GM23338 (cell line): ENCODE measurements around the gene TMEM150A. TPM values are rescaled to one million over a fixed set of nuclear protein-coding genes. Genes with fewer than 3 reads are reported as not detected.

Experiments used
- ATAC-seq: fragments of 200-7000 bp; cut with Tn5 transposase; 3 replicates; pipeline ENCODE4 v1.9.1; 2020
- DNase-seq: peaks from one replicate; pipeline ENCODE4 v3.0.0-alpha.2; 2015; ENCODE audit warnings: low spot score
- H2AFZ ChIP-seq: fragments of 200-600 bp; sonication (generic); 2 replicates; pipeline ENCODE4 v1.8.0; 2016; ENCODE audit warnings: antibody characterized with exemption, mild to moderate bottlenecking, moderate library complexity
- H3F3A ChIP-seq: fragments of 200-600 bp; sonication (generic); replicated peaks from 2 replicates; pipeline ENCODE4 v1.8.0; 2017; ENCODE audit warnings: antibody characterized with exemption, mixed run types, low read depth
- H3K27ac ChIP-seq: fragments of 200-600 bp; sonication (generic); 2 replicates; pipeline ENCODE4 v1.6.1; 2016; ENCODE audit warnings: low read depth
- H3K27me3 ChIP-seq: fragments of 200-600 bp; sonication (generic); 2 replicates; pipeline ENCODE4 v1.8.0; 2016; ENCODE audit warnings: mild to moderate bottlenecking, mixed run types, moderate library complexity; ENCODE audit not compliant: insufficient read depth
- H3K36me3 ChIP-seq: fragments of 200-600 bp; sonication (generic); 2 replicates; pipeline ENCODE4 v1.8.0; 2016; ENCODE audit warnings: mild to moderate bottlenecking; ENCODE audit not compliant: insufficient read depth
- H3K4me1 ChIP-seq: fragments of 200-600 bp; sonication (generic); 2 replicates; pipeline ENCODE4 v1.8.0; 2016; ENCODE audit warnings: mild to moderate bottlenecking, moderate library complexity; ENCODE audit not compliant: insufficient read depth
- H3K4me2 ChIP-seq: fragments of 200-600 bp; sonication (generic); 2 replicates; pipeline ENCODE4 v1.7.1; 2017; ENCODE audit warnings: mixed run types
- H3K4me3 ChIP-seq: fragments of 200-600 bp; sonication (generic); 2 replicates; pipeline ENCODE4 v1.6.1; 2016; ENCODE audit warnings: mixed run types
- H3K79me2 ChIP-seq: fragments of 200-600 bp; sonication (generic); replicated peaks from 2 replicates; pipeline ENCODE4 v1.8.0; 2017; ENCODE audit warnings: mild to moderate bottlenecking; ENCODE audit not compliant: insufficient read depth
- H3K9me2 ChIP-seq: fragments of 200-600 bp; sonication (generic); 2 replicates; pipeline ENCODE4 v1.8.0; 2017; ENCODE audit not compliant: insufficient read depth
- H4K20me1 ChIP-seq: fragments of 200-600 bp; sonication (generic); replicated peaks from 2 replicates; pipeline ENCODE4 v1.8.0; 2017; ENCODE audit warnings: mild to moderate bottlenecking; ENCODE audit not compliant: insufficient read depth
- H3K27ac Mint-ChIP-seq: 2 replicates; pipeline ENCODE4 v1.8.0; 2020; ENCODE audit warnings: inconsistent platforms, mild to moderate bottlenecking, moderate library complexity, mixed read lengths
- H3K27me3 Mint-ChIP-seq: 3 replicates; pipeline ENCODE4 v1.8.0; 2022; ENCODE audit warnings: low read depth, mild to moderate bottlenecking, moderate library complexity, mixed read lengths, inconsistent platforms; ENCODE audit not compliant: insufficient read depth, poor library complexity
- H3K36me3 Mint-ChIP-seq: 3 replicates; pipeline ENCODE4 v1.8.0; 2021; ENCODE audit warnings: low read depth, mild to moderate bottlenecking, inconsistent platforms, moderate library complexity, mixed read lengths
- H3K4me1 Mint-ChIP-seq: 3 replicates; pipeline ENCODE4 v1.8.0; 2020; ENCODE audit warnings: mild to moderate bottlenecking, inconsistent platforms, mixed read lengths
- H3K4me3 Mint-ChIP-seq: 3 replicates; pipeline ENCODE4 v1.8.0; 2021; ENCODE audit warnings: moderate library complexity, mild to moderate bottlenecking, inconsistent platforms, mixed read lengths
- H3K9me3 Mint-ChIP-seq: 3 replicates; pipeline ENCODE4 v1.8.0; 2020; ENCODE audit warnings: moderate library complexity, mild to moderate bottlenecking, inconsistent platforms, mixed read lengths
- EZH2 ChIP-seq: fragments of 200-600 bp; sonication (generic); IDR thresholded peaks from one replicate; pipeline ENCODE4 v1.8.0; 2017; ENCODE audit warnings: antibody characterized with exemption, mild to moderate bottlenecking, low read depth; ENCODE audit not compliant: unreplicated experiment
- EZH2phosphoT487 ChIP-seq: fragments of 200-600 bp; sonication (generic); IDR thresholded peaks from one replicate; pipeline ENCODE4 v1.8.1; 2018; ENCODE audit warnings: antibody characterized with exemption; ENCODE audit not compliant: unreplicated experiment
- JUNB ChIP-seq: IDR thresholded peaks from one replicate; pipeline ENCODE4 v1.6.1; 2016; ENCODE audit warnings: antibody characterized with exemption; ENCODE audit not compliant: unreplicated experiment
- NANOG ChIP-seq: IDR thresholded peaks from 2 replicates; pipeline ENCODE4 v1.6.1; 2016; ENCODE audit warnings: antibody characterized with exemption, borderline replicate concordance
- POLR2AphosphoS5 ChIP-seq: IDR thresholded peaks from 2 replicates; pipeline ENCODE4 v1.6.1; 2016; ENCODE audit warnings: antibody characterized with exemption, low read depth
- STAT1 ChIP-seq: IDR thresholded peaks from one replicate; pipeline ENCODE4 v1.6.1; 2016; ENCODE audit warnings: antibody characterized with exemption; ENCODE audit not compliant: unreplicated experiment
- ZNF331 ChIP-seq: fragments of 250-450 bp; sonication (Bioruptor Pico); IDR thresholded peaks from 2 replicates; pipeline ENCODE4 v1.5.0; 2020; ENCODE audit warnings: low read depth, mild to moderate bottlenecking, moderate library complexity
- polyA plus RNA-seq: library from polyadenylated mRNA; unstranded; fragments of >200 nt; fragmentation: Nextera tagmentation; extraction: Ambion mirVana; gene quantifications from 2 replicates; pipeline ENCODE4 v1.2.1, GENCODE V29; 2016
- total RNA-seq: library from RNA; depleted of rRNA; stranded (reverse); fragments of >200 nt; shearing (Covaris generic); gene quantifications from 2 replicates; pipeline ENCODE4 v1.2.3, GENCODE V29; 2014
- TF ChIP-seq, protein P1 (sequence below): IDR thresholded peaks from 2 replicates; pipeline ENCODE4 v1.6.1; 2016; ENCODE audit warnings: antibody characterized with exemption
- TF ChIP-seq, protein P2 (sequence below): fragments of 250-450 bp; sonication (Bioruptor Pico); IDR thresholded peaks from 2 replicates; pipeline ENCODE4 v1.5.0; 2020; ENCODE audit warnings: mild to moderate bottlenecking, moderate library complexity

The TMEM150A gene
- total and polyA plus RNA-seq, 2 experiments from 2014 or later = 16.4 to 27.9 TPM

DNA sequence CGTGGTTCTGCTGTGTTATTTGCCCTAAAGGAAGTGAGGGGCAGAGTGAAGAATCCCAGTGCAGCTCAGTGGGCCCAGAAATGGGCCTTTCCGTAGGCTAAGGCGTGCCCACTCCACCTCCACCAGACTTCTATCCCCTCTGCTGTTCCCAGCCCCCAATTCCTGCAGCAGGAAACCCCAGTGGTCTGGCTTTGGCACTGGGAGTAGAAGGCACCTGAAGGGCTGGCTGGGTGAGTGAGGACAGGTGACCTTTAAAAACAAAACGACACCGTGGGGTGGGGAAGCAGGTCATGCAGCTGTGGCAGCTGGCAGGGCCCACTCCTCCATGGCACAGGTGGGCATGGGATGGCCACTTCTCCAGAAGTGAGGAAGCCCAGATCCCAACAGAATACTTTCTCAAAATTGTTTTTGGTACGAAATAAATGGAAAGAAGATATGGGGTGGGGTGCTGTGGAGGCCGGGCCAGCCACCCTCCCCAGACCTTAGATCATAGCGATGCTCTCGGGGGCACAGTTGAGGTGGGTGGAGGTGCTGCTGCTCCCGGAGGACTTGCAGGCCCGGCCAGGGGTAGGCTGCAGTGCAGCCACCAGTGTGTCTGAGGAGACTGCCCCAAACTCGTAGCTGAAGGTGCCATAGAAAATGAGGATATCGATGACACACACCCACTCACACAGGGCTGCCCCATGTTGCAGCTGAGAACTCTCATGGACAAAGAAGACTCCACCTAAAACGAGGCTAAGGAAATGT is 3.7 kb downstream of the TMEM150A start:
- H3K27me3 ChIP-seq = no peaks in the 10 kb centered on the region
- no peak overlapping the region for H3K4me3 ChIP-seq
- H3K4me1 ChIP-seq = peaks cover 6% of the 10 kb centered on the region
- no peak for DNase-seq
- no peaks in the 10 kb centered on the region; the same call in 1 of the 2 replicates for H3K36me3 ChIP-seq
- TF ChIP-seq EZH2phosphoT487 = no peak
- TF ChIP-seq ZNF331 (CRISPR knock-in tag) = no peak
- no peak for TF ChIP-seq JUNB
- TF ChIP-seq STAT1 = no peak
- no peak for TF ChIP-seq EZH2
- TF ChIP-seq, protein P1, sequence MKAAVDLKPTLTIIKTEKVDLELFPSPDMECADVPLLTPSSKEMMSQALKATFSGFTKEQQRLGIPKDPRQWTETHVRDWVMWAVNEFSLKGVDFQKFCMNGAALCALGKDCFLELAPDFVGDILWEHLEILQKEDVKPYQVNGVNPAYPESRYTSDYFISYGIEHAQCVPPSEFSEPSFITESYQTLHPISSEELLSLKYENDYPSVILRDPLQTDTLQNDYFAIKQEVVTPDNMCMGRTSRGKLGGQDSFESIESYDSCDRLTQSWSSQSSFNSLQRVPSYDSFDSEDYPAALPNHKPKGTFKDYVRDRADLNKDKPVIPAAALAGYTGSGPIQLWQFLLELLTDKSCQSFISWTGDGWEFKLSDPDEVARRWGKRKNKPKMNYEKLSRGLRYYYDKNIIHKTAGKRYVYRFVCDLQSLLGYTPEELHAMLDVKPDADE = no peak
- no peak for TF ChIP-seq NANOG
- TF ChIP-seq POLR2AphosphoS5 = no peak
- TF ChIP-seq, protein P2, sequence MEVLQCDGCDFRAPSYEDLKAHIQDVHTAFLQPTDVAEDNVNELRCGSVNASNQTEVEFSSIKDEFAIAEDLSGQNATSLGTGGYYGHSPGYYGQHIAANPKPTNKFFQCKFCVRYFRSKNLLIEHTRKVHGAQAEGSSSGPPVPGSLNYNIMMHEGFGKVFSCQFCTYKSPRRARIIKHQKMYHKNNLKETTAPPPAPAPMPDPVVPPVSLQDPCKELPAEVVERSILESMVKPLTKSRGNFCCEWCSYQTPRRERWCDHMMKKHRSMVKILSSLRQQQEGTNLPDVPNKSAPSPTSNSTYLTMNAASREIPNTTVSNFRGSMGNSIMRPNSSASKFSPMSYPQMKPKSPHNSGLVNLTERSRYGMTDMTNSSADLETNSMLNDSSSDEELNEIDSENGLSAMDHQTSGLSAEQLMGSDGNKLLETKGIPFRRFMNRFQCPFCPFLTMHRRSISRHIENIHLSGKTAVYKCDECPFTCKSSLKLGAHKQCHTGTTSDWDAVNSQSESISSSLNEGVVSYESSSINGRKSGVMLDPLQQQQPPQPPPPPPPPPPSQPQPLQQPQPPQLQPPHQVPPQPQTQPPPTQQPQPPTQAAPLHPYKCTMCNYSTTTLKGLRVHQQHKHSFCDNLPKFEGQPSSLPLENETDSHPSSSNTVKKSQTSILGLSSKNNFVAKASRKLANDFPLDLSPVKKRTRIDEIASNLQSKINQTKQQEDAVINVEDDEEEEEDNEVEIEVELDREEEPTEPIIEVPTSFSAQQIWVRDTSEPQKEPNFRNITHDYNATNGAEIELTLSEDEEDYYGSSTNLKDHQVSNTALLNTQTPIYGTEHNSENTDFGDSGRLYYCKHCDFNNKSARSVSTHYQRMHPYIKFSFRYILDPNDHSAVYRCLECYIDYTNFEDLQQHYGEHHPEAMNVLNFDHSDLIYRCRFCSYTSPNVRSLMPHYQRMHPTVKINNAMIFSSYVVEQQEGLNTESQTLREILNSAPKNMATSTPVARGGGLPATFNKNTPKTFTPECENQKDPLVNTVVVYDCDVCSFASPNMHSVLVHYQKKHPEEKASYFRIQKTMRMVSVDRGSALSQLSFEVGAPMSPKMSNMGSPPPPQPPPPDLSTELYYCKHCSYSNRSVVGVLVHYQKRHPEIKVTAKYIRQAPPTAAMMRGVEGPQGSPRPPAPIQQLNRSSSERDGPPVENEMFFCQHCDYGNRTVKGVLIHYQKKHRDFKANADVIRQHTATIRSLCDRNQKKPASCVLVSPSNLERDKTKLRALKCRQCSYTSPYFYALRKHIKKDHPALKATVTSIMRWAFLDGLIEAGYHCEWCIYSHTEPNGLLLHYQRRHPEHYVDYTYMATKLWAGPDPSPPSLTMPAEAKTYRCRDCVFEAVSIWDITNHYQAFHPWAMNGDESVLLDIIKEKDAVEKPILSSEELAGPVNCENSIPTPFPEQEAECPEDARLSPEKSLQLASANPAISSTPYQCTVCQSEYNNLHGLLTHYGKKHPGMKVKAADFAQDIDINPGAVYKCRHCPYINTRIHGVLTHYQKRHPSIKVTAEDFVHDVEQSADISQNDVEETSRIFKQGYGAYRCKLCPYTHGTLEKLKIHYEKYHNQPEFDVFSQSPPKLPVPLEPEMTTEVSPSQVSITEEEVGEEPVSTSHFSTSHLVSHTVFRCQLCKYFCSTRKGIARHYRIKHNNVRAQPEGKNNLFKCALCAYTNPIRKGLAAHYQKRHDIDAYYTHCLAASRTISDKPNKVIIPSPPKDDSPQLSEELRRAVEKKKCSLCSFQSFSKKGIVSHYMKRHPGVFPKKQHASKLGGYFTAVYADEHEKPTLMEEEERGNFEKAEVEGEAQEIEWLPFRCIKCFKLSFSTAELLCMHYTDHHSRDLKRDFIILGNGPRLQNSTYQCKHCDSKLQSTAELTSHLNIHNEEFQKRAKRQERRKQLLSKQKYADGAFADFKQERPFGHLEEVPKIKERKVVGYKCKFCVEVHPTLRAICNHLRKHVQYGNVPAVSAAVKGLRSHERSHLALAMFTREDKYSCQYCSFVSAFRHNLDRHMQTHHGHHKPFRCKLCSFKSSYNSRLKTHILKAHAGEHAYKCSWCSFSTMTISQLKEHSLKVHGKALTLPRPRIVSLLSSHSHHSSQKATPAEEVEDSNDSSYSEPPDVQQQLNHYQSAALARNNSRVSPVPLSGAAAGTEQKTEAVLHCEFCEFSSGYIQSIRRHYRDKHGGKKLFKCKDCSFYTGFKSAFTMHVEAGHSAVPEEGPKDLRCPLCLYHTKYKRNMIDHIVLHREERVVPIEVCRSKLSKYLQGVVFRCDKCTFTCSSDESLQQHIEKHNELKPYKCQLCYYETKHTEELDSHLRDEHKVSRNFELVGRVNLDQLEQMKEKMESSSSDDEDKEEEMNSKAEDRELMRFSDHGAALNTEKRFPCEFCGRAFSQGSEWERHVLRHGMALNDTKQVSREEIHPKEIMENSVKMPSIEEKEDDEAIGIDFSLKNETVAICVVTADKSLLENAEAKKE (CRISPR knock-in tag) = no peak
- peaks cover 30% of the 10 kb centered on the region for H3K27me3 Mint-ChIP-seq
- H3F3A ChIP-seq = no peaks in the 10 kb centered on the region
- no peak overlapping the region for H3K27ac ChIP-seq
- H3K9me3 Mint-ChIP-seq = peaks cover 3% of the 10 kb centered on the region; the same call in 1 of the 3 replicates
- H3K36me3 Mint-ChIP-seq = peaks cover 8% of the 10 kb centered on the region; the same call in 1 of the 3 replicates
- H3K9me2 ChIP-seq = no peaks in the 10 kb centered on the region
- no peak for ATAC-seq
- H3K4me2 ChIP-seq = no peak overlapping the region
- no peak overlapping the region for H3K4me3 Mint-ChIP-seq
- H3K27ac Mint-ChIP-seq = no peak overlapping the region
- peaks cover 12% of the 10 kb centered on the region for H3K4me1 Mint-ChIP-seq
- H4K20me1 ChIP-seq = 0 out of 2 replicates have a peak, but pooled peaks cover 5% of the 10 kb centered on the region
- H2AFZ ChIP-seq = no peak overlapping the region
- H3K79me2 ChIP-seq = peaks cover 20% of the 10 kb centered on the region
